GM13977 (cell line): ENCODE results near the gene PTPRO.

Source experiments
- DNase-seq: peaks from one replicate; pipeline ENCODE4 v3.0.0; 2012; ENCODE audit warnings: low spot score
- CTCF ChIP-seq: IDR thresholded peaks from 2 replicates; pipeline ENCODE4 v1.5.1; 2012; ENCODE audit warnings: mild to moderate bottlenecking, control low read depth; ENCODE audit not compliant: insufficient read depth; ENCODE audit errors: extremely low read depth, missing control alignments
- in situ Hi-C: fragments of 300-500 bp; cut with MboI; formaldehyde crosslinking; loops from one replicate; pipeline ENCODE4 v1.12.0; 2022; ENCODE audit warnings: low sequenced_read_pairs, low pct_unique_long_range_greater_than_20kb, mixed read lengths, inconsistent platforms; ENCODE audit not compliant: unreplicated experiment

Gene PTPRO

GRCh38 chr12:15520083-15520482 is 197.8 kb downstream of the PTPRO start:
- no peak for TF ChIP-seq CTCF
- no peak for DNase-seq
- in situ Hi-C loops = loop anchor here (10.0 kb wide), 1 partner anchor 245 kb away; no protein-coding TSS in a partner anchor

- TF ChIP-seq CTCF = no peak
- in situ Hi-C loops = loop anchor here (10.0 kb wide), 1 partner anchor 246 kb away; no protein-coding TSS in a partner anchor
- DNase-seq = no peak
Observed at GRCh38 chr12:15520844-15521243, 198.5 kb downstream of the PTPRO start.

- peak; percentile 52 for TF ChIP-seq CTCF
- DNase-seq = peak; percentile 26
- in situ Hi-C loops = loop anchor here (10.0 kb wide), 1 partner anchor 248 kb away; no protein-coding TSS in a partner anchor
Observed at GRCh38 chr12:15522574-15523187, 200.4 kb downstream of the PTPRO start.

GRCh38 chr12:15525441-15525840 is 203.1 kb downstream of the PTPRO start:
- no peak for TF ChIP-seq CTCF
- no peak for DNase-seq
- in situ Hi-C loops = loop anchor here (10.0 kb wide), 1 partner anchor 251 kb away; no protein-coding TSS in a partner anchor

GRCh38 chr12:15526033-15526432 is 203.7 kb downstream of the PTPRO start:
- in situ Hi-C loops = loop anchor here (10.0 kb wide), 1 partner anchor 251 kb away; no protein-coding TSS in a partner anchor
- TF ChIP-seq CTCF = peak; percentile 23
- peak; percentile 44 for DNase-seq

- DNase-seq = no peak
- TF ChIP-seq CTCF = peak; percentile 24
- in situ Hi-C loops = loop anchor here (10.0 kb wide), 1 partner anchor 253 kb away; no protein-coding TSS in a partner anchor
Observed at GRCh38 chr12:15527201-15528080, 205.1 kb downstream of the PTPRO start.
